ENCODE results near the gene S100A16. TPM values are rescaled to one million over a fixed set of nuclear protein-coding genes. Genes with fewer than 3 reads are reported as not detected.
"Not testable (repeated sequence)": the region's sequence is repeated elsewhere in the genome, so short reads cannot be mapped to it uniquely, and the experiment has no call there.

S100A16 gene
- total RNA-seq, 2 experiments from 2014 or later = not detected

DNA sequence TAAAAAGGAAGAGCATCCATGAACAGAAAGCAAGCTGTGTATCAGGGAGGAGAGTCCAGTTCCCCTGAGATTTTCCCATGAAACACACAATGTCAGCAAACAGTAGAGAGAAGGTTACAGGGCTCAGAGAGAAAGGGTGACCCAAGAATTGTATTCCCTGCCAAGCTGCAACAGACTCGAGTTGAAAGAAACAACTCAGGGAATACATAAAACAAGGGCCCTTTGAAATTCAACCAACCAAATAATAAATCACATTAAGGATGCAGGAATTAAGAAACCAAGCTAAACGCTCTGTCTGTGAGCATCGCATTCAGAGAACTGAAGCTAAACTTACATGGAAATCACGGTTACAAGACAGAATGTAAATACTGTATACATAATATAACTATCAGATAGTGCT, 20.2 kb downstream of the S100A16 start:
- H3K9me2 ChIP-seq (ENCODE audit: insufficient read depth, low read length) = no peaks in the 10 kb centered on the region
- peaks cover 7% of the 10 kb centered on the region for H3K4me1 ChIP-seq (ENCODE audit: insufficient read depth, low read length, poor library complexity, severe bottlenecking)
- no peaks in the 10 kb centered on the region for H3K79me2 ChIP-seq (ENCODE audit: insufficient read depth, low read depth, low read length)
- H3K9me3 ChIP-seq (ENCODE audit: low read length) = no peaks in the 10 kb centered on the region
- DNase-seq (ENCODE audit: low spot score) = no peak
- no peak overlapping the region for H3K27ac ChIP-seq (ENCODE audit: low read depth, low read length, poor library complexity, severe bottlenecking)
- no peak overlapping the region for H3K4me2 ChIP-seq (ENCODE audit: low read length)
- H3K36me3 ChIP-seq (ENCODE audit: insufficient read depth, low read length) = no peaks in the 10 kb centered on the region
- intact Hi-C loops (cut with micrococcal nuclease; ENCODE audit: unreplicated experiment) = no loop called here
- TF ChIP-seq, protein P1, sequence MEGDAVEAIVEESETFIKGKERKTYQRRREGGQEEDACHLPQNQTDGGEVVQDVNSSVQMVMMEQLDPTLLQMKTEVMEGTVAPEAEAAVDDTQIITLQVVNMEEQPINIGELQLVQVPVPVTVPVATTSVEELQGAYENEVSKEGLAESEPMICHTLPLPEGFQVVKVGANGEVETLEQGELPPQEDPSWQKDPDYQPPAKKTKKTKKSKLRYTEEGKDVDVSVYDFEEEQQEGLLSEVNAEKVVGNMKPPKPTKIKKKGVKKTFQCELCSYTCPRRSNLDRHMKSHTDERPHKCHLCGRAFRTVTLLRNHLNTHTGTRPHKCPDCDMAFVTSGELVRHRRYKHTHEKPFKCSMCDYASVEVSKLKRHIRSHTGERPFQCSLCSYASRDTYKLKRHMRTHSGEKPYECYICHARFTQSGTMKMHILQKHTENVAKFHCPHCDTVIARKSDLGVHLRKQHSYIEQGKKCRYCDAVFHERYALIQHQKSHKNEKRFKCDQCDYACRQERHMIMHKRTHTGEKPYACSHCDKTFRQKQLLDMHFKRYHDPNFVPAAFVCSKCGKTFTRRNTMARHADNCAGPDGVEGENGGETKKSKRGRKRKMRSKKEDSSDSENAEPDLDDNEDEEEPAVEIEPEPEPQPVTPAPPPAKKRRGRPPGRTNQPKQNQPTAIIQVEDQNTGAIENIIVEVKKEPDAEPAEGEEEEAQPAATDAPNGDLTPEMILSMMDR (conservative IDR thresholded peaks at IDR 0.05; ENCODE audit: low read length) = no peak
- TF ChIP-seq EZH2phosphoT487 (IDR thresholded peaks at IDR 0.05; ENCODE audit: borderline replicate concordance, low read depth, low read length) = no peak
- BruUV-seq (replicated peaks) = no TSS peak
- no peak overlapping the region for H3K4me3 ChIP-seq (ENCODE audit: low read depth, low read length, poor library complexity, severe bottlenecking)
- H4K20me1 ChIP-seq (ENCODE audit: insufficient read depth, low read length) = no peaks in the 10 kb centered on the region
- ChIA-PET POLR2A (interaction anchor here (0.5 to 1.4 kb wide), 2 partner anchors 15 to 35 kb away, joined by 3 to 6 read pairs; no protein-coding TSS in a partner anchor), CTCF (ENCODE audit: unreplicated experiment) (no interaction called here)
- H2AFZ ChIP-seq (ENCODE audit: low read length) = peak overlapping the region; percentile 81

DNA sequence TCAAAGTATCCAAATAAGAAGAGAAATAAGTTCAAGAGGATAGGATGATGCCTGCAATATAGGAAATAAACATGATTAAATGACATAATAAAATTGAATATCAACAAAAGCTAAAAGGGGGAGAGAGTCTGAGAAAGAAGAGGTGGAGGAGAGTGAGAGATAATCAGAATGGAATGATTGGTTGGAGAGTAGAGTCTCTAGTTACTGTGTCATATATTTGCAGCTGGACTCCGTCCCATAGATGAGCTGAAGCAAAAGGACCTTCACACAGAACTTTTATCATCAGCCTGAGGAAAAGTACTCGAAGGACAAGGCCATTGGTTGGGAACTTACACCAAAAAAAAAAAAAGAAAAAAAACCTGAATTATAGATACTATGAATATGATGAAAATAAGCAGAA, 24.5 kb downstream of the S100A16 start:
- Histone ChIP-seq H4K20me1 (ENCODE audit: insufficient read depth, low read length) (no peaks in the 10 kb centered on the region), H2AFZ (ENCODE audit: low read length) (no peak overlapping the region), H3K4me3 (ENCODE audit: low read depth, low read length, poor library complexity, severe bottlenecking) (no peak overlapping the region), H3K9me3 (ENCODE audit: low read length) (no peaks in the 10 kb centered on the region), H3K36me3 (ENCODE audit: insufficient read depth, low read length) (no peaks in the 10 kb centered on the region), H3K27ac (ENCODE audit: low read depth, low read length, poor library complexity, severe bottlenecking) (no peak overlapping the region), H3K79me2 (ENCODE audit: insufficient read depth, low read depth, low read length) (no peaks in the 10 kb centered on the region), H3K4me2 (ENCODE audit: low read length) (no peak overlapping the region), H3K4me1 (ENCODE audit: insufficient read depth, low read length, poor library complexity, severe bottlenecking) (no peaks in the 10 kb centered on the region), H3K9me2 (ENCODE audit: insufficient read depth, low read length) (no peaks in the 10 kb centered on the region)
- ChIA-PET POLR2A (interaction anchor here (0.7 kb wide), 1 partner anchor 1318 kb away, joined by 4 read pairs; no protein-coding TSS in a partner anchor), CTCF (ENCODE audit: unreplicated experiment) (no interaction called here)
- no TSS peak for BruUV-seq (replicated peaks)
- no peak for DNase-seq (ENCODE audit: low spot score)
- intact Hi-C loops (cut with micrococcal nuclease; ENCODE audit: unreplicated experiment) = no loop called here
- no peak for TF ChIP-seq EZH2phosphoT487 (IDR thresholded peaks at IDR 0.05; ENCODE audit: borderline replicate concordance, low read depth, low read length)
- TF ChIP-seq, protein P1 (conservative IDR thresholded peaks at IDR 0.05; ENCODE audit: low read length) = no peak

DNA sequence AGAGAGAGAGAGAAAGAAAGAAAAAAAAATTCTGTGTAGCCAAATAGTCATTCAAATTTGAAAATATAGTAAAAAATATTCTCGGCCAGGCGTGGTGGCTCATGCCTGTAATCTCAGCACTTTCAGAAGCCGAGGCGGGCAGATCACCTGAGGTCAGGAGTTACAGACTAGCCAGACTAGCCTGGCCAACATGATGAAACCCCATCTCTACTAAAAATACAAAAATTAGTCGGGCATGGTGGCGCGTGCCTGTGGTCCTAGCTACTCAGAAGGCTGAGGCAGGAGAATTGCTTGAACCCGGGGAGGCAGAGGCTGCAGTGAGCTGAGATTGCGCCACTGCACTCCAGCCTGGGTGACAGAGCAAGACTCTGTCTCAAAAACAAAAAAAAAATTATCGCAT, 24.9 kb downstream of the S100A16 start:
- H3K36me3 ChIP-seq (ENCODE audit: insufficient read depth, low read length); H3K4me1 ChIP-seq (ENCODE audit: insufficient read depth, low read length, poor library complexity, severe bottlenecking); DNase-seq (ENCODE audit: low spot score); H3K9me3 ChIP-seq (ENCODE audit: low read length); H3K27ac ChIP-seq (ENCODE audit: low read depth, low read length, poor library complexity, severe bottlenecking); CTCF ChIA-PET (ENCODE audit: unreplicated experiment); H3K4me3 ChIP-seq (ENCODE audit: low read depth, low read length, poor library complexity, severe bottlenecking); BruUV-seq (replicated peaks); H3K9me2 ChIP-seq (ENCODE audit: insufficient read depth, low read length); H3K4me2 ChIP-seq (ENCODE audit: low read length); H4K20me1 ChIP-seq (ENCODE audit: insufficient read depth, low read length); intact Hi-C loops (cut with micrococcal nuclease; ENCODE audit: unreplicated experiment); H3K79me2 ChIP-seq (ENCODE audit: insufficient read depth, low read depth, low read length); H2AFZ ChIP-seq (ENCODE audit: low read length): not testable (repeated sequence)
- POLR2A ChIA-PET = interaction anchor here (0.7 kb wide), 1 partner anchor 1319 kb away, joined by 4 read pairs; no protein-coding TSS in a partner anchor
